GM10266 (cell line): ENCODE measurements around the gene PRAMEF1.
"Not testable (repeated sequence)": the region's sequence is repeated elsewhere in the genome, so short reads cannot be mapped to it uniquely, and the experiment has no call there.

Experiments used
- DNase-seq: peaks from one replicate; pipeline ENCODE4 v3.0.0; 2012; ENCODE audit errors: extremely low spot score
- CTCF ChIP-seq: IDR thresholded peaks from 2 replicates; pipeline ENCODE4 v1.5.1; 2012; ENCODE audit warnings: mild to moderate bottlenecking, low read depth; ENCODE audit not compliant: control insufficient read depth, insufficient read depth; ENCODE audit errors: missing control alignments

PRAMEF1 gene

GRCh38 chr1:12775443-12775842, 15.8 kb upstream of the PRAMEF1 start:
- no peak for TF ChIP-seq CTCF
- DNase-seq = no peak

- no peak for TF ChIP-seq CTCF
- no peak for DNase-seq
Observed at GRCh38 chr1:12776801-12777557, 14.2 kb upstream of the PRAMEF1 start.

- peak; percentile 1 for DNase-seq
- no peak for TF ChIP-seq CTCF
Observed at GRCh38 chr1:12778061-12778460, 13.1 kb upstream of the PRAMEF1 start.

- no peak for TF ChIP-seq CTCF
- no peak for DNase-seq
Observed at GRCh38 chr1:12778907-12779306, 12.3 kb upstream of the PRAMEF1 start.

- DNase-seq = not testable (repeated sequence)
Observed at GRCh38 chr1:12781488-12781887, 9.7 kb upstream of the PRAMEF1 start.

- not testable (repeated sequence) for DNase-seq
Observed at GRCh38 chr1:12783783-12784182, 7.4 kb upstream of the PRAMEF1 start.

GRCh38 chr1:12784729-12785128, 6.5 kb upstream of the PRAMEF1 start:
- not testable (repeated sequence) for DNase-seq

- DNase-seq = no peak
Observed at GRCh38 chr1:12798911-12799310, 7.7 kb downstream of the PRAMEF1 start.

More at GRCh38 chr1:12798911-12799310, 7.7 kb downstream of the PRAMEF1 start:
- TF ChIP-seq CTCF = no peak
